MCF 10A (cell line): ENCODE data around the gene ITGB7. TPM values are rescaled to one million over a fixed set of nuclear protein-coding genes. Genes with fewer than 3 reads are reported as not detected.
A peak's percentile ranks its signal among the peaks of the same experiment; 100 is the strongest.

Experiments
- Bru-seq: library from RNA; stranded (reverse); fragments of 400-500 nt; gene quantifications from one replicate; lab custom pipeline; 2021; lab: Mats Ljungman, UMichigan
- BruChase-seq, 2 experiments: library from RNA; stranded (reverse); fragments of 400-500 nt; gene quantifications; one replicate each; lab custom pipeline; 2021; lab: Mats Ljungman, UMichigan
- BruUV-seq: library from RNA; stranded (reverse); fragments of 400-500 nt; replicated peaks from 2 replicates; lab custom pipeline; 2021; lab: Mats Ljungman, UMichigan
- CTCF ChIA-PET: fragments of 300-600 bp; sonication (Branson Sonifier 250); formaldehyde crosslinking; extraction: SDS; loops from one replicate; lab custom pipeline; 2021; ENCODE audit warnings: antibody characterized with exemption, inconsistent platforms; lab: Yijun Ruan, JAX
- POLR2A ChIA-PET: fragments of 300-600, 350-650 bp; sonication (Branson Sonifier 250); formaldehyde crosslinking; extraction: SDS; loops from one replicate; lab custom pipeline; 2020; ENCODE audit warnings: antibody characterized with exemption, inconsistent platforms; lab: Yijun Ruan, JAX
- DNase-seq: peaks from one replicate; pipeline ENCODE4 v3.0.0-alpha.2; 2018; ENCODE audit not compliant: unreplicated experiment
- H3K27ac Mint-ChIP-seq: one replicate; pipeline ENCODE4 v1.8.0; 2022; ENCODE audit warnings: mild to moderate bottlenecking, low read depth, mixed read lengths; ENCODE audit not compliant: unreplicated experiment
- H3K27me3 Mint-ChIP-seq: one replicate; pipeline ENCODE4 v1.8.0; 2022; ENCODE audit warnings: mixed read lengths; ENCODE audit not compliant: insufficient read depth, unreplicated experiment
- H3K36me3 Mint-ChIP-seq: one replicate; pipeline ENCODE4 v1.8.0; 2022; ENCODE audit warnings: mild to moderate bottlenecking, moderate library complexity, mixed read lengths; ENCODE audit not compliant: insufficient read depth, unreplicated experiment
- H3K4me1 Mint-ChIP-seq: one replicate; pipeline ENCODE4 v1.8.0; 2022; ENCODE audit warnings: mixed read lengths; ENCODE audit not compliant: insufficient read depth, unreplicated experiment
- H3K4me3 Mint-ChIP-seq: one replicate; pipeline ENCODE4 v1.8.0; 2022; ENCODE audit warnings: mild to moderate bottlenecking, moderate library complexity, mixed read lengths; ENCODE audit not compliant: unreplicated experiment
- H3K9me3 Mint-ChIP-seq: one replicate; pipeline ENCODE4 v1.8.0; 2022; ENCODE audit warnings: mixed read lengths; ENCODE audit not compliant: unreplicated experiment
- CTCF ChIP-seq: fragments of 200-600 bp; IDR thresholded peaks from one replicate; pipeline ENCODE4 v1.8.0; 2022; ENCODE audit warnings: antibody characterized with exemption, mild to moderate bottlenecking; ENCODE audit not compliant: unreplicated experiment
- intact Hi-C: fragments of 100-400 bp; cut with micrococcal nuclease; formaldehyde crosslinking; loops from 2 replicates; pipeline ENCODE4 v1.14.1; 2022
- long read RNA-seq: library from polyadenylated mRNA; stranded (forward); transcript quantifications from one replicate; pipeline ENCODE4 v2.0.0, GENCODE V29; 2022
- total RNA-seq: library from RNA; stranded (reverse); gene quantifications from 2 replicates; pipeline ENCODE4 v1.2.3, GENCODE V29; 2022

The ITGB7 gene
- 1.0 and 1.1 TPM in 2 replicates for total RNA-seq
- percentile 24 among the genes with signal in this experiment for Bru-seq, nascent RNA
- BruChase-seq, experiment 1, labeled RNA remaining after a 6-hour chase: percentile 41 among the genes with signal in this experiment
- BruChase-seq, experiment 2, labeled RNA remaining after a 2-hour chase: percentile 43 among the genes with signal in this experiment
- long read RNA-seq, partial matches to known transcripts: 0 of 4 reads
- long read RNA-seq, other reads (novel, unspliced or antisense): 4 of 4 reads

- ChIA-PET CTCF (interaction anchor here (0.6 to 1.0 kb wide), 4 partner anchors 80 to 473 kb away, joined by 3 to 5 read pairs (median 3); no protein-coding TSS in a partner anchor), POLR2A (interaction anchor here (1.0 kb wide), 1 partner anchor 17 kb away, joined by 3 read pairs; no protein-coding TSS in a partner anchor)
- no peak for TF ChIP-seq CTCF
- intact Hi-C loops: no loop called here
- no TSS peak for BruUV-seq
- no peak within 1 kb of the TSS for H3K4me3 Mint-ChIP-seq
- no peak for DNase-seq
- H3K36me3 Mint-ChIP-seq: peaks cover 15% of the 10 kb centered on the region
- H3K9me3 Mint-ChIP-seq: no peaks in the 10 kb centered on the region
- peaks cover 9% of the 10 kb centered on the region for H3K4me1 Mint-ChIP-seq
- H3K27me3 Mint-ChIP-seq: no peaks in the 10 kb centered on the region
- H3K27ac Mint-ChIP-seq: no peak within 1 kb of the TSS
These were observed at the start of gene ITGB7 for GRCh38 chr12:53207042-53207441. Gene ITGB7 (minus strand): TSS chr12:53207251. CDS start chr12:53200443, 6,808 bp downstream.

GRCh38 chr12:53255996-53256395 is 48.9 kb upstream of the ITGB7 start:
- TF ChIP-seq CTCF: no peak
- H3K4me1 Mint-ChIP-seq: peaks cover 17% of the 10 kb centered on the region
- no TSS peak for BruUV-seq
- intact Hi-C loops: no loop called here
- no peak overlapping the region for H3K4me3 Mint-ChIP-seq
- H3K27me3 Mint-ChIP-seq: no peaks in the 10 kb centered on the region
- ChIA-PET CTCF (interaction anchor here (0.6 to 2.7 kb wide), 5 partner anchors 10 to 157 kb away, joined by 3 to 15 read pairs (median 5); no protein-coding TSS in a partner anchor), POLR2A (interaction anchor here (0.6 to 1.0 kb wide), 2 partner anchors 11 to 66 kb away, joined by 3 read pairs; partner anchors contain the start of genes AAAS and ESPL1)
- no peaks in the 10 kb centered on the region for H3K9me3 Mint-ChIP-seq
- H3K36me3 Mint-ChIP-seq: peaks cover 6% of the 10 kb centered on the region
- no peak for DNase-seq
- no peak overlapping the region for H3K27ac Mint-ChIP-seq

GRCh38 chr12:53254816-53255545 is 47.9 kb upstream of the ITGB7 start:
- Mint-ChIP-seq H3K4me1 (peaks cover 25% of the 10 kb centered on the region), H3K27ac (no peak overlapping the region), H3K4me3 (no peak overlapping the region), H3K9me3 (no peaks in the 10 kb centered on the region), H3K36me3 (peaks cover 6% of the 10 kb centered on the region), H3K27me3 (no peaks in the 10 kb centered on the region)
- intact Hi-C loops: no loop called here
- BruUV-seq: no TSS peak
- ChIA-PET CTCF (interaction anchor here (0.6 to 4.2 kb wide), 3 partner anchors 13 to 156 kb away, joined by 3 to 28 read pairs (median 15); partner anchors contain the start of gene ESPL1), POLR2A (interaction anchor here (0.6 to 0.9 kb wide), 2 partner anchors 40 to 148 kb away, joined by 3 read pairs; partner anchors contain the start of gene PFDN5)
- TF ChIP-seq CTCF: no peak
- no peak for DNase-seq
